H9 (cell line): ENCODE results near the gene MBIP. TPM values are rescaled to one million over a fixed set of nuclear protein-coding genes. Genes with fewer than 3 reads are reported as not detected.

Experiments used
- DNase-seq: peaks from one replicate; pipeline ENCODE4 v3.0.0-alpha.2; 2017
- H2AFZ ChIP-seq: one replicate; pipeline ENCODE4 v1.6.1; 2013; ENCODE audit warnings: mild to moderate bottlenecking, low read length, control low read depth, moderate library complexity
- H2AK5ac ChIP-seq: 2 replicates; pipeline ENCODE4 v1.6.1; 2013; ENCODE audit warnings: low read length, control low read depth, mixed read lengths; ENCODE audit not compliant: insufficient read length
- H2BK120ac ChIP-seq: one replicate; pipeline ENCODE4 v1.6.1; 2013; ENCODE audit warnings: low read depth, mild to moderate bottlenecking, low read length, control low read depth, inconsistent platforms; ENCODE audit not compliant: poor library complexity, severe bottlenecking
- H2BK12ac ChIP-seq: 2 replicates; pipeline ENCODE4 v1.6.1; 2013; ENCODE audit warnings: low read length, control low read depth, mixed read lengths, low read depth; ENCODE audit not compliant: insufficient read length
- H2BK15ac ChIP-seq: 2 replicates; pipeline ENCODE4 v1.6.1; 2013; ENCODE audit warnings: low read depth, low read length, control low read depth
- H2BK20ac ChIP-seq: one replicate; pipeline ENCODE4 v1.6.1; 2013; ENCODE audit warnings: low read depth, mild to moderate bottlenecking, low read length, control low read depth, inconsistent platforms; ENCODE audit not compliant: poor library complexity, severe bottlenecking
- H2BK5ac ChIP-seq: 2 replicates; pipeline ENCODE4 v1.6.1; 2013; ENCODE audit warnings: low read length, control low read depth, mixed read lengths; ENCODE audit not compliant: insufficient read length
- H3K14ac ChIP-seq: 2 replicates; pipeline ENCODE4 v1.6.1; 2013; ENCODE audit warnings: low read length, control low read depth; ENCODE audit not compliant: insufficient read depth
- H3K18ac ChIP-seq: 2 replicates; pipeline ENCODE4 v1.6.1; 2013; ENCODE audit warnings: low read depth, mild to moderate bottlenecking, mixed read lengths, low read length, control low read depth; ENCODE audit not compliant: insufficient read length
- H3K23ac ChIP-seq: 2 replicates; pipeline ENCODE4 v1.6.1; 2013; ENCODE audit warnings: low read length, control low read depth, mixed read lengths, low read depth; ENCODE audit not compliant: insufficient read length
- H3K23me2 ChIP-seq: 2 replicates; pipeline ENCODE4 v1.6.1; 2013; ENCODE audit warnings: low read depth, mild to moderate bottlenecking, mixed read lengths, low read length, control low read depth; ENCODE audit not compliant: insufficient read length, poor library complexity, severe bottlenecking
- H3K27ac ChIP-seq: 2 replicates; pipeline ENCODE4 v1.5.1; 2013; ENCODE audit warnings: low read length, control low read depth, mixed read lengths, low read depth; ENCODE audit not compliant: insufficient read length
- H3K27me3 ChIP-seq: 2 replicates; pipeline ENCODE4 v1.6.1; 2013; ENCODE audit warnings: low read length, control low read depth, inconsistent platforms; ENCODE audit not compliant: insufficient read depth
- H3K4ac ChIP-seq: 2 replicates; pipeline ENCODE4 v1.6.1; 2013; ENCODE audit warnings: low read depth, mild to moderate bottlenecking, control low read depth, inconsistent platforms, low read length, moderate library complexity
- H3K4me1 ChIP-seq: 2 replicates; pipeline ENCODE4 v1.6.1; 2013; ENCODE audit warnings: low read length, control low read depth, inconsistent platforms; ENCODE audit not compliant: insufficient read depth
- H3K4me2 ChIP-seq: 2 replicates; pipeline ENCODE4 v1.6.1; 2013; ENCODE audit warnings: low read length, control low read depth, mixed read lengths; ENCODE audit not compliant: insufficient read length, insufficient read depth
- H3K56ac ChIP-seq: 2 replicates; pipeline ENCODE4 v1.6.1; 2013; ENCODE audit warnings: low read depth, mild to moderate bottlenecking, mixed read lengths, low read length, control low read depth; ENCODE audit not compliant: insufficient read length
- H3K79me1 ChIP-seq: 2 replicates; pipeline ENCODE4 v1.6.1; 2013; ENCODE audit warnings: low read depth, mild to moderate bottlenecking, moderate library complexity, low read length, control low read depth, inconsistent platforms; ENCODE audit not compliant: insufficient read depth, poor library complexity, severe bottlenecking
- H3K79me2 ChIP-seq: 2 replicates; pipeline ENCODE4 v1.6.1; 2013; ENCODE audit warnings: low read length, control low read depth, inconsistent platforms; ENCODE audit not compliant: insufficient read depth
- H3K9ac ChIP-seq: 2 replicates; pipeline ENCODE4 v1.6.1; 2013; ENCODE audit warnings: low read length, control low read depth, mixed read lengths; ENCODE audit not compliant: insufficient read length; ENCODE audit errors: extremely low read depth
- H3K9me3 ChIP-seq: one replicate; pipeline ENCODE4 v1.6.1; 2013; ENCODE audit warnings: low read depth, low read length, inconsistent platforms; ENCODE audit not compliant: control insufficient read depth
- H3T11ph ChIP-seq: one replicate; pipeline ENCODE4 v1.6.1; 2013; ENCODE audit warnings: mild to moderate bottlenecking, low read length, control low read depth, inconsistent platforms
- H4K20me1 ChIP-seq: one replicate; pipeline ENCODE4 v1.6.1; 2013; ENCODE audit not compliant: control insufficient read depth, insufficient read length, insufficient read depth
- H4K5ac ChIP-seq: 2 replicates; pipeline ENCODE4 v1.6.1; 2013; ENCODE audit warnings: low read depth, mild to moderate bottlenecking, mixed read lengths, low read length, control low read depth; ENCODE audit not compliant: insufficient read length
- H4K8ac ChIP-seq: replicated peaks from 2 replicates; pipeline ENCODE4 v1.6.1; 2013; ENCODE audit warnings: low read length, control low read depth, mixed read lengths, low read depth; ENCODE audit not compliant: insufficient read length
- H4K91ac ChIP-seq: 2 replicates; pipeline ENCODE4 v1.6.1; 2013; ENCODE audit warnings: low read depth, mild to moderate bottlenecking, moderate library complexity, mixed read lengths, low read length, control low read depth; ENCODE audit not compliant: insufficient read length
- H3K27ac Mint-ChIP-seq, 3 experiments: 2 replicates in 2 of 3; 3 replicates in 1 of 3; pipeline ENCODE4 v1.8.0; 2020 to 2021; ENCODE audit warnings: mixed read lengths in 3 of 3, mild to moderate bottlenecking in 1 of 3, moderate library complexity in 1 of 3
- H3K27me3 Mint-ChIP-seq: 2 replicates; pipeline ENCODE4 v1.8.0; 2021; ENCODE audit warnings: low read depth, mild to moderate bottlenecking, moderate library complexity, mixed read lengths
- H3K36me3 Mint-ChIP-seq, 3 experiments: 2 replicates in 2 of 3; 3 replicates in 1 of 3; pipeline ENCODE4 v1.8.0; 2020 to 2021; ENCODE audit warnings: low read depth in 3 of 3, mixed read lengths in 3 of 3; ENCODE audit not compliant: insufficient read depth in 1 of 3
- H3K4me1 Mint-ChIP-seq, 2 experiments: 2 replicates each; pipeline ENCODE4 v1.8.0; 2020; ENCODE audit warnings: mixed read lengths in 2 of 2
- H3K4me3 Mint-ChIP-seq, 2 experiments: 2 replicates in 1 of 2; 3 replicates in 1 of 2; pipeline ENCODE4 v1.8.0; 2020 to 2021; ENCODE audit warnings: mild to moderate bottlenecking in 2 of 2, mixed read lengths in 2 of 2, moderate library complexity in 1 of 2
- H3K9me3 Mint-ChIP-seq, 2 experiments: 2 replicates in 1 of 2; 3 replicates in 1 of 2; pipeline ENCODE4 v1.8.0; 2020; ENCODE audit warnings: mild to moderate bottlenecking in 2 of 2, mixed read lengths in 2 of 2, moderate library complexity in 1 of 2
- CTCF ChIP-seq: fragments of 200-600 bp; sonication (generic); conservative IDR thresholded peaks from 3 replicates; pipeline ENCODE4 v1.8.0; 2021; ENCODE audit warnings: antibody characterized with exemption, mild to moderate bottlenecking
- WGBS: extraction: QIAGEN DNeasy Blood & Tissue Kit; methylation state at CpG from one replicate; pipeline ENCODE4 v1.1.7; 2013; ENCODE audit warnings: missing lambda C conversion rate, low lambda C conversion rate, mixed read lengths; ENCODE audit not compliant: insufficient read length; ENCODE audit errors: extremely low coverage; 5-methylcytosine and 5-hydroxymethylcytosine counted together
- total RNA-seq: library from RNA; stranded (reverse); gene quantifications from 2 replicates; pipeline ENCODE4 v1.2.1, GENCODE V29; 2021

The MBIP gene
- total RNA-seq, 1 experiment from 2014 or later: 29.6 TPM

- Histone ChIP-seq H4K20me1 (no peaks in the 10 kb centered on the region), H2AFZ (no peak overlapping the region), H2AK5ac (no peak overlapping the region), H2BK120ac (no peak overlapping the region), H4K5ac (no peak overlapping the region), H2BK12ac (no peak overlapping the region), H3K79me1 (no peaks in the 10 kb centered on the region), H3K4me1 (no peaks in the 10 kb centered on the region), H3K27me3 (no peaks in the 10 kb centered on the region), H3K23ac (no peak overlapping the region), H3K18ac (no peak overlapping the region), H3K9ac (no peak overlapping the region), H3K14ac (no peak overlapping the region), H2BK5ac (no peak overlapping the region), H3K9me3 (no peaks in the 10 kb centered on the region), H3K56ac (no peak overlapping the region), H3K4me2 (no peak overlapping the region), H4K91ac (no peak overlapping the region), H3K79me2 (peaks cover 6% of the 10 kb centered on the region; the same call in 1 of the 2 replicates), H3K27ac (no peak overlapping the region), H3K23me2 (no peaks in the 10 kb centered on the region), H2BK20ac (no peak overlapping the region), H2BK15ac (no peak overlapping the region), H4K8ac (no peak overlapping the region), H3K4ac (no peak overlapping the region), H3T11ph (no peak overlapping the region)
- Mint-ChIP-seq H3K4me1 (peaks cover 25 to 30% of the 10 kb centered on the region in 2 experiments), H3K27me3 (no peaks in the 10 kb centered on the region), H3K27ac (peak overlapping the region in 1 of 3 experiments; percentile 49; a peak in 2 of 7 replicates), H3K4me3 (no peak overlapping the region; a peak in 1 of 5 replicates), H3K36me3 (peaks cover 22 to 48% (median 37%) of the 10 kb centered on the region in 3 experiments; a peak in 6 of 7 replicates), H3K9me3 (no peaks in the 10 kb centered on the region)
- TF ChIP-seq CTCF: no peak
- no CpG with 5 or more reads among the region's 2 CpGs for WGBS
- DNase-seq: no peak
Observed at GRCh38 chr14:36313206-36313605, 7.2 kb downstream of the MBIP start.
